Calu3 (cell line): Measurements from ENCODE around the gene LYAR. TPM values are rescaled to one million over a fixed set of nuclear protein-coding genes. Genes with fewer than 3 reads are reported as not detected.
"Not testable (repeated sequence)": the region's sequence is repeated elsewhere in the genome, so short reads cannot be mapped to it uniquely, and the experiment has no call there.

ENCODE experiments used
- BruUV-seq: library from RNA; stranded (reverse); fragments of 400-500 nt; replicated peaks from 2 replicates; lab custom pipeline; 2021; lab: Mats Ljungman, UMichigan
- CTCF ChIA-PET: fragments of 300-600 bp; sonication (Branson Sonifier 250); formaldehyde crosslinking; loops from one replicate; lab custom pipeline; 2022; ENCODE audit warnings: antibody characterized with exemption; lab: Charles Lee
- DNase-seq: peaks from one replicate; pipeline ENCODE4 v3.0.0; 2022
- H3K27ac Mint-ChIP-seq: one replicate; pipeline ENCODE4 v1.8.0; 2022; ENCODE audit warnings: mixed read lengths; ENCODE audit not compliant: unreplicated experiment
- H3K27me3 Mint-ChIP-seq: one replicate; pipeline ENCODE4 v1.8.0; 2022; ENCODE audit warnings: mixed read lengths; ENCODE audit not compliant: unreplicated experiment
- H3K36me3 Mint-ChIP-seq: one replicate; pipeline ENCODE4 v1.8.0; 2022; ENCODE audit warnings: mild to moderate bottlenecking, moderate library complexity, mixed read lengths; ENCODE audit not compliant: insufficient read depth, unreplicated experiment
- H3K4me1 Mint-ChIP-seq: one replicate; pipeline ENCODE4 v1.8.0; 2022; ENCODE audit warnings: mild to moderate bottlenecking, low read depth, mixed read lengths; ENCODE audit not compliant: unreplicated experiment
- H3K4me3 Mint-ChIP-seq: one replicate; pipeline ENCODE4 v1.8.0; 2022; ENCODE audit warnings: mild to moderate bottlenecking, low read depth, moderate library complexity, mixed read lengths; ENCODE audit not compliant: unreplicated experiment
- H3K9me3 Mint-ChIP-seq: one replicate; pipeline ENCODE4 v1.8.0; 2022; ENCODE audit warnings: low read depth, mixed read lengths; ENCODE audit not compliant: unreplicated experiment
- intact Hi-C: fragments of 100-400 bp; cut with micrococcal nuclease; formaldehyde crosslinking; loops from one replicate; pipeline ENCODE4 v1.10.0; 2022; ENCODE audit not compliant: unreplicated experiment
- total RNA-seq: library from RNA; stranded (reverse); gene quantifications from 2 replicates; pipeline ENCODE4 v1.2.3, GENCODE V29; 2022
- TF ChIP-seq, protein P1 (sequence below): fragments of 200-600 bp; IDR thresholded peaks from one replicate; pipeline ENCODE4 v1.8.0; 2022; ENCODE audit warnings: antibody characterized with exemption; ENCODE audit not compliant: unreplicated experiment

LYAR gene
- total RNA-seq, 1 experiment from 2014 or later = 19.1 TPM

DNA sequence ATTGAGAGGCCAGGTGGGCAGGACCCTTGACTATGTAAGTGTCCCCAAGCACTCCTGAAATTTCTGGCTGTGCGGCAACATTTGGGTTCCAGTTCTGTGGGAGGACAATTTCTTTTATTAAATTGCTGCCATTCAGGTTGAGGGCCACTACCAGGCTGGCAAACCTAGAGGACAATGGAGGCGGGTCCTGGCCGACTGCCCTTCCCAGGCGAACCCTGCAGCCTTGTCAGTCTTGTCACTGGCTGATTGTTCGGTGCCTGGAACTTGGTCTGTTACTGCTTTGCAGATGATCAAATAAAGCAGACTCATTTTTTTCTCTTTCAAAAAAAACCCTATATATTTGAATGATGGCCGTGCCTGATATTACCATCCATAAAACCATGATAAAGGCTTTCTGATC, 35.3 kb downstream of the LYAR start:
- H3K27me3 Mint-ChIP-seq = peaks cover 21% of the 10 kb centered on the region
- intact Hi-C loops = no loop called here
- no peaks in the 10 kb centered on the region for H3K36me3 Mint-ChIP-seq
- DNase-seq = no peak
- H3K27ac Mint-ChIP-seq = no peak overlapping the region
- TF ChIP-seq, protein P1, sequence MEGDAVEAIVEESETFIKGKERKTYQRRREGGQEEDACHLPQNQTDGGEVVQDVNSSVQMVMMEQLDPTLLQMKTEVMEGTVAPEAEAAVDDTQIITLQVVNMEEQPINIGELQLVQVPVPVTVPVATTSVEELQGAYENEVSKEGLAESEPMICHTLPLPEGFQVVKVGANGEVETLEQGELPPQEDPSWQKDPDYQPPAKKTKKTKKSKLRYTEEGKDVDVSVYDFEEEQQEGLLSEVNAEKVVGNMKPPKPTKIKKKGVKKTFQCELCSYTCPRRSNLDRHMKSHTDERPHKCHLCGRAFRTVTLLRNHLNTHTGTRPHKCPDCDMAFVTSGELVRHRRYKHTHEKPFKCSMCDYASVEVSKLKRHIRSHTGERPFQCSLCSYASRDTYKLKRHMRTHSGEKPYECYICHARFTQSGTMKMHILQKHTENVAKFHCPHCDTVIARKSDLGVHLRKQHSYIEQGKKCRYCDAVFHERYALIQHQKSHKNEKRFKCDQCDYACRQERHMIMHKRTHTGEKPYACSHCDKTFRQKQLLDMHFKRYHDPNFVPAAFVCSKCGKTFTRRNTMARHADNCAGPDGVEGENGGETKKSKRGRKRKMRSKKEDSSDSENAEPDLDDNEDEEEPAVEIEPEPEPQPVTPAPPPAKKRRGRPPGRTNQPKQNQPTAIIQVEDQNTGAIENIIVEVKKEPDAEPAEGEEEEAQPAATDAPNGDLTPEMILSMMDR = no peak
- no peaks in the 10 kb centered on the region for H3K9me3 Mint-ChIP-seq
- CTCF ChIA-PET = no interaction called here
- BruUV-seq = no TSS peak
- H3K4me3 Mint-ChIP-seq = no peak overlapping the region
- H3K4me1 Mint-ChIP-seq = peaks cover 5% of the 10 kb centered on the region

GRCh38 chr4:4254199-4254598, 35.8 kb downstream of the LYAR start:
- DNase-seq = no peak
- TF ChIP-seq, protein P1 = no peak
- BruUV-seq = no TSS peak
- no peak overlapping the region for H3K27ac Mint-ChIP-seq
- intact Hi-C loops = no loop called here
- peaks cover 2% of the 10 kb centered on the region for H3K36me3 Mint-ChIP-seq
- no peaks in the 10 kb centered on the region for H3K9me3 Mint-ChIP-seq
- peaks cover 21% of the 10 kb centered on the region for H3K27me3 Mint-ChIP-seq
- no peak overlapping the region for H3K4me3 Mint-ChIP-seq
- peaks cover 4% of the 10 kb centered on the region for H3K4me1 Mint-ChIP-seq
- CTCF ChIA-PET = no interaction called here

- TF ChIP-seq, protein P1 = no peak
- Mint-ChIP-seq H3K4me3 (no peak overlapping the region), H3K27ac (no peak overlapping the region), H3K4me1 (peaks cover 9% of the 10 kb centered on the region), H3K36me3 (peaks cover 21% of the 10 kb centered on the region), H3K27me3 (peaks cover 11% of the 10 kb centered on the region), H3K9me3 (no peaks in the 10 kb centered on the region)
- CTCF ChIA-PET = no interaction called here
- intact Hi-C loops = no loop called here
- BruUV-seq = no TSS peak
- no peak for DNase-seq
Observed at GRCh38 chr4:4249866-4250265, 40.1 kb downstream of the LYAR start.

GRCh38 chr4:4249342-4249741, 40.6 kb downstream of the LYAR start:
- H3K9me3 Mint-ChIP-seq, intact Hi-C loops, H3K27me3 Mint-ChIP-seq, H3K4me1 Mint-ChIP-seq, H3K27ac Mint-ChIP-seq, BruUV-seq, CTCF ChIA-PET, DNase-seq: not testable (repeated sequence)
- peaks cover 21% of the 10 kb centered on the region for H3K36me3 Mint-ChIP-seq
- H3K4me3 Mint-ChIP-seq = peak overlapping the region; percentile 86

GRCh38 chr4:4248885-4249203, 41.1 kb downstream of the LYAR start:
- no peaks in the 10 kb centered on the region for H3K9me3 Mint-ChIP-seq
- H3K27me3 Mint-ChIP-seq = peaks cover under 1% of the 10 kb centered on the region

More at GRCh38 chr4:4248885-4249203, 41.1 kb downstream of the LYAR start:
- intact Hi-C loops = no loop called here
- TF ChIP-seq, protein P1 = no peak
- Mint-ChIP-seq H3K36me3 (peaks cover 21% of the 10 kb centered on the region), H3K4me3 (peak overlapping the region; percentile 86), H3K4me1 (peaks cover 9% of the 10 kb centered on the region), H3K27ac (peak overlapping the region; percentile 91)
- no TSS peak for BruUV-seq
- CTCF ChIA-PET = no interaction called here
- DNase-seq = no peak
